Ovary (tissue), 9 donors: ENCODE results near the gene ADAMTS7. TPM values are rescaled to one million over a fixed set of nuclear protein-coding genes. Genes with fewer than 3 reads are reported as not detected.
"Not testable (repeated sequence)": the region's sequence is repeated elsewhere in the genome, so short reads cannot be mapped to it uniquely, and the experiment has no call there.

Source experiments
- DNase-seq, 5 donors: peaks; one replicate each; pipeline ENCODE4 v3.0.0-alpha.2; 2019 to 2020
- H3K27ac ChIP-seq, 2 donors: fragments of 200-600 bp; one replicate each; pipeline versions ENCODE4 v1.5.1 to v1.8.0; 2019 to 2022
- H3K27me3 ChIP-seq: fragments of 200-600 bp; one replicate; pipeline ENCODE4 v1.8.0; 2022
- H3K36me3 ChIP-seq: fragments of 200-600 bp; sonication (generic); one replicate; pipeline ENCODE4 v1.5.1; 2019
- H3K4me1 ChIP-seq: one replicate; pipeline ENCODE4 v1.8.1; 2013; ENCODE audit warnings: mild to moderate bottlenecking, moderate library complexity; ENCODE audit not compliant: insufficient read depth
- H3K4me3 ChIP-seq: fragments of 200-600 bp; sonication (generic); one replicate; pipeline ENCODE4 v1.5.1; 2017
- H3K9me3 ChIP-seq, 2 donors: fragments of 200-600 bp in 1 of 2; sonication (generic) in 1 of 2; one replicate each; pipeline versions ENCODE4 v1.5.1 to v1.8.1; 2013 to 2019; ENCODE audit warnings: mild to moderate bottlenecking in 1 of 2, moderate library complexity in 1 of 2
- CTCF ChIP-seq, 3 donors: fragments of 450-650 bp in 2 of 3; fragments of 200-600 bp in 1 of 3; IDR thresholded peaks; one replicate each; pipeline versions ENCODE4 v1.5.1 to v1.8.0; 2016 to 2022; ENCODE audit warnings: antibody characterized with exemption in 3 of 3, mild to moderate bottlenecking in 1 of 3
- EP300 ChIP-seq: sonication (generic); formaldehyde crosslinking; IDR thresholded peaks from one replicate; pipeline ENCODE4 v1.6.1; 2017; ENCODE audit warnings: antibody characterized with exemption
- POLR2A ChIP-seq: fragments of 450-650 bp; IDR thresholded peaks from one replicate; pipeline ENCODE4 v1.6.1; 2017; ENCODE audit warnings: antibody characterized with exemption, mild to moderate bottlenecking, moderate library complexity
- WGBS, 3 donors: extraction: QIAGEN DNeasy Blood & Tissue Kit in 1 of 3; methylation state at CpG; one replicate each; pipeline versions ENCODE4 v1.1.5 to v1.1.7; 2013 to 2017; 5-methylcytosine and 5-hydroxymethylcytosine counted together
- intact Hi-C, 4 donors: fragments of 100-400 bp; cut with DNase I; formaldehyde crosslinking; loops; one replicate each; pipeline versions ENCODE4 v1.11.0 to v1.15.1; 2022 to 2023
- polyA plus RNA-seq, 2 donors: library from polyadenylated mRNA; stranded (reverse); fragments of 200-250 nt in 1 of 2; fragments of 350-450 nt in 1 of 2; fragmentation: Illumina TruSeq in 1 of 2; extraction: RNeasy Lipid Tissue Mini Kit (QIAGEN cat#74804) in 1 of 2; gene quantifications; one replicate each; pipeline ENCODE4 v1.2.3, GENCODE V29; 2013 to 2014
- total RNA-seq, 7 donors: library from RNA; depleted of rRNA in 2 of 7; stranded (reverse); fragments of >200 nt in 2 of 7; fragmentation: NEBNext Ultra II Directional in 3 of 7; extraction: Animal tissue kit (Norgen Biotek cat#: 25700) in 3 of 7; gene quantifications; one replicate each; pipeline versions ENCODE4 v1.1.0 to v1.2.4, GENCODE V29; 2016 to 2023
- donor health status: DM: no; HTN: no; CAD: no; lungs with moderate emphysema.
- donor health status: DM: no; HTN: no; CAD: no.
- donor health status: Bipolar disorder and iron deficiency.
- donor health status: DM: yes; HTN: yes; CAD: no.
- donor health status: DM: no; HTN: no; CAD: no.
- donor health status: DM: yes; HTN: yes; CAD: no.

ADAMTS7 gene
- total and polyA plus RNA-seq, 9 donors, result 2.1 to 16.5 (median 8.5) TPM

- Histone ChIP-seq H3K9me3 (no peaks in the 10 kb centered on the region), H3K4me1 (no peaks in the 10 kb centered on the region), H3K27me3 (no peaks in the 10 kb centered on the region), H3K27ac (no peak overlapping the region), H3K36me3 (no peaks in the 10 kb centered on the region), H3K4me3 (no peak overlapping the region)
- no peak for TF ChIP-seq POLR2A
- TF ChIP-seq EP300, result no peak
- no peak for TF ChIP-seq CTCF (IDR thresholded peaks at IDR 0.05)
- intact Hi-C loops, result no loop called here
- DNase-seq, result no peak
- 89 to 93% (median 93%) methylated on average over 3 of the region's 3 CpGs for WGBS, 3 donors
Measured at GRCh38 chr15:78842519-78842918, 31.3 kb upstream of the ADAMTS7 start.

- 89 to 91% (median 90%) methylated on average over 6 of the region's 6 CpGs for WGBS, 3 donors
- TF ChIP-seq EP300 (no peak), CTCF (IDR thresholded peaks at IDR 0.05) (no peak), POLR2A (no peak)
- DNase-seq, result no peak
- Histone ChIP-seq H3K36me3 (no peaks in the 10 kb centered on the region), H3K9me3 (no peaks in the 10 kb centered on the region), H3K27me3 (no peaks in the 10 kb centered on the region), H3K27ac (no peak overlapping the region), H3K4me3 (no peak overlapping the region), H3K4me1 (no peaks in the 10 kb centered on the region)
- intact Hi-C loops, result no loop called here
Measured at GRCh38 chr15:78841891-78842290, 30.6 kb upstream of the ADAMTS7 start.

GRCh38 chr15:78841376-78841706, 30.1 kb upstream of the ADAMTS7 start:
- Histone ChIP-seq H3K27me3 (no peaks in the 10 kb centered on the region), H3K27ac (no peak overlapping the region), H3K9me3 (no peaks in the 10 kb centered on the region), H3K36me3 (no peaks in the 10 kb centered on the region), H3K4me1 (no peaks in the 10 kb centered on the region), H3K4me3 (no peak overlapping the region)
- no peak for DNase-seq
- 25 to 42% (median 38%) methylated on average over 3 of the region's 3 CpGs for WGBS, 3 donors
- intact Hi-C loops, result no loop called here
- TF ChIP-seq EP300, result no peak
- no peak for TF ChIP-seq POLR2A
- TF ChIP-seq CTCF (IDR thresholded peaks at IDR 0.05), result no peak

GRCh38 chr15:78840661-78841375, 29.6 kb upstream of the ADAMTS7 start:
- intact Hi-C loops, result no loop called here
- DNase-seq, result no peak
- no peak overlapping the region for H3K27ac ChIP-seq

GRCh38 chr15:78839151-78839550, 27.9 kb upstream of the ADAMTS7 start:
- 74 to 95% (median 94%) methylated on average over 6 of the region's 6 CpGs for WGBS, 3 donors
- H3K4me1 ChIP-seq, H3K27me3 ChIP-seq, H3K9me3 ChIP-seq, H3K4me3 ChIP-seq, DNase-seq, intact Hi-C loops, H3K36me3 ChIP-seq, H3K27ac ChIP-seq: not testable (repeated sequence)

More at GRCh38 chr15:78840661-78841375, 29.6 kb upstream of the ADAMTS7 start:
- H3K4me1 ChIP-seq, result peaks cover 2% of the 10 kb centered on the region
- no peaks in the 10 kb centered on the region for H3K36me3 ChIP-seq
- WGBS, 3 donors, result 63 to 76% (median 71%) methylated on average over 7 of the region's 7 CpGs
- TF ChIP-seq EP300 (no peak), POLR2A (no peak), CTCF (IDR thresholded peaks at IDR 0.05) (no peak)
- no peaks in the 10 kb centered on the region for H3K27me3 ChIP-seq
- no peak overlapping the region for H3K4me3 ChIP-seq
- no peaks in the 10 kb centered on the region for H3K9me3 ChIP-seq
